Tibial nerve (tissue), 4 donors: Measurements from ENCODE around the gene DLGAP1.

Experiments used
- EP300 ChIP-seq, 2 donors: sonication (generic); formaldehyde crosslinking; IDR thresholded peaks; one replicate each; pipeline ENCODE4 v1.6.1; 2017; ENCODE audit warnings: antibody characterized with exemption in 2 of 2, mild to moderate bottlenecking in 1 of 2
- POLR2A ChIP-seq, 2 donors: fragments of 450-650 bp; IDR thresholded peaks; one replicate each; pipeline ENCODE4 v1.6.1; 2017; ENCODE audit warnings: antibody characterized with exemption in 2 of 2, mild to moderate bottlenecking in 2 of 2, moderate library complexity in 2 of 2
- TF ChIP-seq, protein P1 (sequence below), 5 experiments: fragments of 200-600 bp in 3 of 5; fragments of 450-650 bp in 2 of 5; sonication (generic) in 3 of 5; IDR thresholded peaks; one replicate each; pipeline ENCODE4 v1.5.1; 2016 to 2019; ENCODE audit warnings: antibody characterized with exemption in 5 of 5, mild to moderate bottlenecking in 3 of 5, moderate library complexity in 2 of 5

DNA sequence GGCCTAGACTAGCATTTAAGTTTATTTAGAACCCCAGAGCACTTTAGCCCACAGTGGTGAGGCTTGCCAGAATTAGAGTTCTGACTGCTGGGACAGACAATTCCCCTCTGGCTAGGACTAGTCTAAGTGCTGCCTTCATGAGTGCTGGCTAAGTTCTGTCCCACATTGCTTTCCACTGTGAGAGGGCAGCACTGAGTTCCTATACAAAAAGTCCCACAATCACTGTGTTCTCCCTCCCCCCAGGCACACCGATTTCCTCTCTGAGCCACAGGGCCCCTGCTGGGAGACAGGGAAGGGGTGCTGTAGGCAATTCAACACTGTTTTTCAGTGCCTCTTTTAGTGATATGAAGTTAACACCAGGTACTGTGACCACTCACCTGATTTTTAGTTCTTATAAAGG lies 310.9 kb downstream of the DLGAP1 start:
- TF ChIP-seq, protein P1, sequence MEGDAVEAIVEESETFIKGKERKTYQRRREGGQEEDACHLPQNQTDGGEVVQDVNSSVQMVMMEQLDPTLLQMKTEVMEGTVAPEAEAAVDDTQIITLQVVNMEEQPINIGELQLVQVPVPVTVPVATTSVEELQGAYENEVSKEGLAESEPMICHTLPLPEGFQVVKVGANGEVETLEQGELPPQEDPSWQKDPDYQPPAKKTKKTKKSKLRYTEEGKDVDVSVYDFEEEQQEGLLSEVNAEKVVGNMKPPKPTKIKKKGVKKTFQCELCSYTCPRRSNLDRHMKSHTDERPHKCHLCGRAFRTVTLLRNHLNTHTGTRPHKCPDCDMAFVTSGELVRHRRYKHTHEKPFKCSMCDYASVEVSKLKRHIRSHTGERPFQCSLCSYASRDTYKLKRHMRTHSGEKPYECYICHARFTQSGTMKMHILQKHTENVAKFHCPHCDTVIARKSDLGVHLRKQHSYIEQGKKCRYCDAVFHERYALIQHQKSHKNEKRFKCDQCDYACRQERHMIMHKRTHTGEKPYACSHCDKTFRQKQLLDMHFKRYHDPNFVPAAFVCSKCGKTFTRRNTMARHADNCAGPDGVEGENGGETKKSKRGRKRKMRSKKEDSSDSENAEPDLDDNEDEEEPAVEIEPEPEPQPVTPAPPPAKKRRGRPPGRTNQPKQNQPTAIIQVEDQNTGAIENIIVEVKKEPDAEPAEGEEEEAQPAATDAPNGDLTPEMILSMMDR (IDR thresholded peaks at IDR 0.05): no peak
- TF ChIP-seq POLR2A (IDR thresholded peaks at IDR 0.05) (no peak), EP300 (IDR thresholded peaks at IDR 0.05) (no peak)
